AG04450 (cell line): ENCODE results near the gene USH2A. TPM values are rescaled to one million over a fixed set of nuclear protein-coding genes. Genes with fewer than 3 reads are reported as not detected.

ENCODE experiments used
- CTCF ChIA-PET: fragments of 300-600, 350-600 bp; formaldehyde crosslinking; extraction: SDS; loops from one replicate; lab custom pipeline; 2022; ENCODE audit warnings: antibody characterized with exemption, inconsistent platforms; lab: Charles Lee
- POLR2A ChIA-PET: fragments of 350-600 bp; formaldehyde crosslinking; extraction: SDS; loops from one replicate; lab custom pipeline; 2021; ENCODE audit warnings: antibody characterized with exemption, inconsistent platforms; lab: Yijun Ruan, JAX
- DNase-seq: peaks from one replicate; pipeline ENCODE4 v3.0.0-alpha.2; 2011; ENCODE audit warnings: low read depth, low spot score
- H3K27ac ChIP-seq: one replicate; pipeline ENCODE4 v1.5.1; 2012; ENCODE audit warnings: low read depth, low read length, control low read depth
- H3K27me3 ChIP-seq: one replicate; pipeline ENCODE4 v1.6.0; 2012; ENCODE audit warnings: low read length; ENCODE audit not compliant: control insufficient read depth, insufficient read depth
- H3K4me3 ChIP-seq: 2 replicates; pipeline ENCODE4 v1.5.1; 2011; ENCODE audit warnings: mild to moderate bottlenecking, low read depth, low read length, control low read depth
- H3K9me3 ChIP-seq: 2 replicates; pipeline ENCODE4 v1.5.1; 2012; ENCODE audit warnings: low read length; ENCODE audit not compliant: control insufficient read depth, insufficient read depth
- CTCF ChIP-seq: IDR thresholded peaks from 2 replicates; pipeline ENCODE4 v1.5.1; 2011; ENCODE audit warnings: low read depth, low read length, control low read depth, inconsistent platforms
- polyA plus RNA-seq: library from polyadenylated mRNA; depleted of rRNA; stranded (reverse); fragments of >200 nt; gene quantifications from 2 replicates; pipeline ENCODE4 v1.2.3, GENCODE V29; 2011

Gene USH2A
- polyA plus RNA-seq, 1 experiment, result 0.01 TPM

GRCh38 chr1:216434232-216434631 lies 11.0 kb upstream of the USH2A start:
- Histone ChIP-seq H3K27ac (no peak overlapping the region), H3K4me3 (no peak overlapping the region), H3K27me3 (no peaks in the 10 kb centered on the region), H3K9me3 (no peaks in the 10 kb centered on the region)
- DNase-seq, result no peak
- CTCF ChIA-PET, result no interaction called here
- TF ChIP-seq CTCF, result no peak
- POLR2A ChIA-PET, result no interaction called here

- CTCF ChIA-PET, result no interaction called here
- POLR2A ChIA-PET, result no interaction called here
Measured at GRCh38 chr1:216433175-216433574, 9.9 kb upstream of the USH2A start.

GRCh38 chr1:216430744-216431143 lies 7.5 kb upstream of the USH2A start:
- Histone ChIP-seq H3K27me3 (no peaks in the 10 kb centered on the region), H3K9me3 (no peaks in the 10 kb centered on the region), H3K27ac (no peak overlapping the region), H3K4me3 (no peak overlapping the region)
- DNase-seq, result no peak
- no peak for TF ChIP-seq CTCF
- CTCF ChIA-PET, result interaction anchor here (0.9 to 1.1 kb wide), 2 partner anchors 9 to 209 kb away, joined by 4 to 5 read pairs; no protein-coding TSS in a partner anchor
- POLR2A ChIA-PET, result no interaction called here

More at GRCh38 chr1:216433175-216433574, 9.9 kb upstream of the USH2A start:
- Histone ChIP-seq H3K4me3 (no peak overlapping the region), H3K9me3 (no peaks in the 10 kb centered on the region), H3K27ac (no peak overlapping the region), H3K27me3 (no peaks in the 10 kb centered on the region)
- TF ChIP-seq CTCF, result no peak
- DNase-seq, result no peak

- no peaks in the 10 kb centered on the region for H3K27me3 ChIP-seq
- no peaks in the 10 kb centered on the region for H3K9me3 ChIP-seq
- ChIA-PET CTCF (no interaction called here), POLR2A (no interaction called here)
- no peak for TF ChIP-seq CTCF
- H3K27ac ChIP-seq, result no peak overlapping the region
- DNase-seq, result no peak
- H3K4me3 ChIP-seq, result no peak overlapping the region
Measured at GRCh38 chr1:216425577-216425976, 2.3 kb upstream of the USH2A start.

- Histone ChIP-seq H3K27ac (no peak overlapping the region), H3K9me3 (no peaks in the 10 kb centered on the region), H3K27me3 (no peaks in the 10 kb centered on the region), H3K4me3 (no peak overlapping the region)
- CTCF ChIA-PET, result interaction anchor here (1.2 to 1.9 kb wide), 3 partner anchors 10 to 200 kb away, joined by 3 to 8 read pairs (median 4); no protein-coding TSS in a partner anchor
- DNase-seq, result no peak
- POLR2A ChIA-PET, result no interaction called here
- TF ChIP-seq CTCF, result no peak
Measured at GRCh38 chr1:216420746-216421145, 2.5 kb downstream of the USH2A start.
